Panc1 (cell line): ENCODE measurements around the gene TAF1A. TPM values are rescaled to one million over a fixed set of nuclear protein-coding genes. Genes with fewer than 3 reads are reported as not detected.

Experiments used
- total RNA-seq: library from RNA; stranded (reverse); gene quantifications from one replicate; pipeline ENCODE4 v1.2.1, GENCODE V29; 2021; ENCODE audit not compliant: unreplicated experiment

Gene TAF1A
- total RNA-seq, 1 experiment from 2014 or later = 11.6 TPM

Other genes with a start within 250 kb of the TAF1A start
- gene HHIPL2, start 41.8 kb downstream of the TAF1A start, total RNA-seq = 14.7 TPM
- 53.5 TPM for gene MIA3, start 28.2 kb upstream of the TAF1A start, total RNA-seq
- gene AIDA, start 122.6 kb upstream of the TAF1A start, total RNA-seq = 73.1 TPM
- 49.8 TPM for gene BROX, start 122.6 kb upstream of the TAF1A start, total RNA-seq
- not detected for gene FAM177B, start 147.3 kb upstream of the TAF1A start, total RNA-seq
- 4.2 TPM for gene DISP1, start 225.1 kb upstream of the TAF1A start, total RNA-seq